MM.1S (cell line): ENCODE data around the gene ENTPD2.

Experiments
- DNase-seq: peaks from one replicate; pipeline ENCODE4 v3.0.0-alpha.2; 2015
- H2AFZ ChIP-seq: fragments of 300-600 bp; sonication (generic); 2 replicates; pipeline ENCODE4 v1.6.0; 2016; ENCODE audit warnings: antibody characterized with exemption, low read length
- H3F3A ChIP-seq: fragments of 300-600 bp; sonication (generic); 2 replicates; pipeline ENCODE4 v1.6.1; 2016; ENCODE audit warnings: mild to moderate bottlenecking, antibody characterized with exemption, low read length, moderate library complexity, mixed read lengths; ENCODE audit not compliant: insufficient read depth
- H3K27ac ChIP-seq: fragments of 300-600 bp; sonication (generic); 2 replicates; pipeline ENCODE4 v1.5.1; 2016; ENCODE audit warnings: mild to moderate bottlenecking, low read length
- H3K27me3 ChIP-seq: fragments of 300-600 bp; sonication (generic); replicated peaks from 2 replicates; pipeline ENCODE4 v1.6.0; 2016; ENCODE audit warnings: low read length; ENCODE audit not compliant: insufficient read depth
- H3K36me3 ChIP-seq: fragments of 300-600 bp; sonication (generic); replicated peaks from 2 replicates; pipeline ENCODE4 v1.6.1; 2016; ENCODE audit warnings: mild to moderate bottlenecking, low read length, mixed read lengths; ENCODE audit not compliant: insufficient read depth
- H3K4me1 ChIP-seq: fragments of 300-600 bp; sonication (generic); 2 replicates; pipeline ENCODE4 v1.6.1; 2016; ENCODE audit warnings: low read length, mixed read lengths
- H3K4me2 ChIP-seq: fragments of 300-600 bp; sonication (generic); 2 replicates; pipeline ENCODE4 v1.6.0; 2016; ENCODE audit warnings: low read depth, low read length
- H3K4me3 ChIP-seq: fragments of 300-600 bp; sonication (generic); 2 replicates; pipeline ENCODE4 v1.5.1; 2016; ENCODE audit warnings: low read length, mixed read lengths
- H3K79me2 ChIP-seq: fragments of 300-600 bp; sonication (generic); 2 replicates; pipeline ENCODE4 v1.6.1; 2016; ENCODE audit warnings: mixed run types, low read length, mixed read lengths
- H3K9ac ChIP-seq: fragments of 300-600 bp; sonication (generic); 2 replicates; pipeline ENCODE4 v1.6.1; 2016; ENCODE audit warnings: low read length, mixed read lengths
- H3K9me2 ChIP-seq: fragments of 300-600 bp; sonication (generic); replicated peaks from 2 replicates; pipeline ENCODE4 v1.6.1; 2016; ENCODE audit warnings: mild to moderate bottlenecking, low read length, mixed read lengths; ENCODE audit not compliant: insufficient read depth
- H3K9me3 ChIP-seq: fragments of 300-600 bp; sonication (generic); replicated peaks from 2 replicates; pipeline ENCODE4 v1.6.1; 2016; ENCODE audit warnings: mild to moderate bottlenecking, low read length, mixed read lengths; ENCODE audit not compliant: insufficient read depth
- H4K20me1 ChIP-seq: fragments of 300-600 bp; sonication (generic); 2 replicates; pipeline ENCODE4 v1.6.1; 2016; ENCODE audit warnings: mild to moderate bottlenecking, low read length, moderate library complexity, mixed read lengths; ENCODE audit not compliant: insufficient read depth
- EZH2 ChIP-seq: fragments of 300-600 bp; sonication (generic); optimal IDR thresholded peaks from 2 replicates; pipeline ENCODE3; 2017; ENCODE audit warnings: low read depth, mild to moderate bottlenecking, antibody characterized with exemption, low read length, mixed read lengths
- EZH2phosphoT487 ChIP-seq: fragments of 300-600 bp; sonication (generic); IDR thresholded peaks from 2 replicates; pipeline ENCODE4 v1.6.1; 2018; ENCODE audit warnings: antibody characterized with exemption, low read length
- TF ChIP-seq, protein P1 (sequence below): fragments of 300-600 bp; sonication (generic); IDR thresholded peaks from 2 replicates; pipeline ENCODE4 v1.5.1; 2016; ENCODE audit warnings: antibody characterized with exemption, low read length, mixed read lengths

Gene ENTPD2

GRCh38 chr9:137029058-137029936 is 24.6 kb downstream of the ENTPD2 start:
- TF ChIP-seq EZH2 (no peak), EZH2phosphoT487 (no peak)
- TF ChIP-seq, protein P1, sequence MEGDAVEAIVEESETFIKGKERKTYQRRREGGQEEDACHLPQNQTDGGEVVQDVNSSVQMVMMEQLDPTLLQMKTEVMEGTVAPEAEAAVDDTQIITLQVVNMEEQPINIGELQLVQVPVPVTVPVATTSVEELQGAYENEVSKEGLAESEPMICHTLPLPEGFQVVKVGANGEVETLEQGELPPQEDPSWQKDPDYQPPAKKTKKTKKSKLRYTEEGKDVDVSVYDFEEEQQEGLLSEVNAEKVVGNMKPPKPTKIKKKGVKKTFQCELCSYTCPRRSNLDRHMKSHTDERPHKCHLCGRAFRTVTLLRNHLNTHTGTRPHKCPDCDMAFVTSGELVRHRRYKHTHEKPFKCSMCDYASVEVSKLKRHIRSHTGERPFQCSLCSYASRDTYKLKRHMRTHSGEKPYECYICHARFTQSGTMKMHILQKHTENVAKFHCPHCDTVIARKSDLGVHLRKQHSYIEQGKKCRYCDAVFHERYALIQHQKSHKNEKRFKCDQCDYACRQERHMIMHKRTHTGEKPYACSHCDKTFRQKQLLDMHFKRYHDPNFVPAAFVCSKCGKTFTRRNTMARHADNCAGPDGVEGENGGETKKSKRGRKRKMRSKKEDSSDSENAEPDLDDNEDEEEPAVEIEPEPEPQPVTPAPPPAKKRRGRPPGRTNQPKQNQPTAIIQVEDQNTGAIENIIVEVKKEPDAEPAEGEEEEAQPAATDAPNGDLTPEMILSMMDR, result peak; percentile 85
- peaks cover 70% of the 10 kb centered on the region for H3K27me3 ChIP-seq
- H3K9ac ChIP-seq, result no peak overlapping the region
- no peak overlapping the region for H3K27ac ChIP-seq
- H3K4me3 ChIP-seq, result 0 out of 2 replicates have a peak overlapping the region, but pooled peaks have one; percentile 65
- H3K79me2 ChIP-seq, result no peaks in the 10 kb centered on the region
- H3F3A ChIP-seq, result peaks cover 5% of the 10 kb centered on the region; the same call in 1 of the 2 replicates
- no peak overlapping the region for H2AFZ ChIP-seq
- H3K4me1 ChIP-seq, result peaks cover 12% of the 10 kb centered on the region
- H3K36me3 ChIP-seq, result no peaks in the 10 kb centered on the region
- no peaks in the 10 kb centered on the region for H3K9me2 ChIP-seq
- H3K9me3 ChIP-seq, result no peaks in the 10 kb centered on the region
- peak overlapping the region; percentile 99 for H3K4me2 ChIP-seq
- no peaks in the 10 kb centered on the region for H4K20me1 ChIP-seq
- DNase-seq, result peak; percentile 63

GRCh38 chr9:137028263-137029057 is 25.4 kb downstream of the ENTPD2 start:
- Histone ChIP-seq H3K9me3 (no peaks in the 10 kb centered on the region), H3K79me2 (no peaks in the 10 kb centered on the region), H2AFZ (peak overlapping the region; percentile 90), H3K9me2 (no peaks in the 10 kb centered on the region), H3K4me1 (peaks cover 12% of the 10 kb centered on the region), H3K27ac (no peak overlapping the region), H3K9ac (no peak overlapping the region), H3K27me3 (peaks cover 64% of the 10 kb centered on the region), H3K4me2 (peak overlapping the region; percentile 99), H3K36me3 (no peaks in the 10 kb centered on the region), H4K20me1 (no peaks in the 10 kb centered on the region), H3K4me3 (peak overlapping the region; percentile 65), H3F3A (peaks cover 5% of the 10 kb centered on the region; the same call in 1 of the 2 replicates)
- TF ChIP-seq, protein P1, result peak; percentile 54
- TF ChIP-seq EZH2, result no peak
- peak; percentile 70 for DNase-seq

- no peaks in the 10 kb centered on the region for H4K20me1 ChIP-seq
- peak within 1 kb of the TSS; percentile 65 for H3K4me3 ChIP-seq
- no peaks in the 10 kb centered on the region for H3K9me2 ChIP-seq
- no peak within 1 kb of the TSS for H3K27ac ChIP-seq
- DNase-seq, result no peak
- H3F3A ChIP-seq, result peaks cover 5% of the 10 kb centered on the region; the same call in 1 of the 2 replicates
- H3K79me2 ChIP-seq, result no peaks in the 10 kb centered on the region
- no peak within 1 kb of the TSS for H3K9ac ChIP-seq
- H3K4me2 ChIP-seq, result peak within 1 kb of the TSS; percentile 99
- H3K36me3 ChIP-seq, result no peaks in the 10 kb centered on the region
- H3K27me3 ChIP-seq, result peaks cover 57% of the 10 kb centered on the region
- TF ChIP-seq, protein P1, result no peak
- TF ChIP-seq EZH2phosphoT487 (no peak), EZH2 (no peak)
- peaks cover 12% of the 10 kb centered on the region for H3K4me1 ChIP-seq
- H3K9me3 ChIP-seq, result no peaks in the 10 kb centered on the region
- H2AFZ ChIP-seq, result peak within 1 kb of the TSS; percentile 90
Observed at GRCh38 chr9:137027369-137028262, 26.2 kb downstream of the ENTPD2 start, which contains the start of gene ABCA2. ABCA2 (minus strand) TSS chr9:137028237; CDS start chr9:137028140, 97 bp downstream.
